Measurements from ENCODE around the gene RBM19.
"Not testable (repeated sequence)": the region's sequence is repeated elsewhere in the genome, so short reads cannot be mapped to it uniquely, and the experiment has no call there.

RBM19 gene

GRCh38 chr12:113905829-113906228, 60.3 kb downstream of the RBM19 start:
- Histone ChIP-seq H3K4me3 (ENCODE audit: low read length in 2 of 2) (no peak overlapping the region), H3K27me3 (ENCODE audit: control insufficient read depth in 2 of 2, insufficient read depth in 2 of 2, low read length in 2 of 2) (no peaks in the 10 kb centered on the region), H3K27ac (ENCODE audit: low read depth in 2 of 2, low read length in 2 of 2) (no peak overlapping the region), H3K4me1 (ENCODE audit: control insufficient read depth in 2 of 2, insufficient read depth in 2 of 2, low read length in 2 of 2) (no peaks in the 10 kb centered on the region), H3K9me3 (ENCODE audit: control insufficient read depth in 2 of 2, low read length in 2 of 2) (no peaks in the 10 kb centered on the region), H3K36me3 (ENCODE audit: control insufficient read depth in 2 of 2, insufficient read depth in 2 of 2, low read length in 2 of 2) (peaks cover 22 to 29% of the 10 kb centered on the region in 2 donors), H3K9ac (ENCODE audit: low read depth in 1 of 2, low read length in 2 of 2) (no peak overlapping the region)

- Histone ChIP-seq H3K4me1 (ENCODE audit: control insufficient read depth in 2 of 2, insufficient read depth in 2 of 2, low read length in 2 of 2) (no peaks in the 10 kb centered on the region), H3K4me3 (ENCODE audit: low read length in 2 of 2) (no peak overlapping the region), H3K9me3 (ENCODE audit: control insufficient read depth in 2 of 2, low read length in 2 of 2) (no peaks in the 10 kb centered on the region), H3K27me3 (ENCODE audit: control insufficient read depth in 2 of 2, insufficient read depth in 2 of 2, low read length in 2 of 2) (no peaks in the 10 kb centered on the region), H3K9ac (ENCODE audit: low read depth in 1 of 2, low read length in 2 of 2) (no peak overlapping the region), H3K36me3 (ENCODE audit: control insufficient read depth in 2 of 2, insufficient read depth in 2 of 2, low read length in 2 of 2) (peaks cover 15% of the 10 kb centered on the region in 2 donors), H3K27ac (ENCODE audit: low read depth in 2 of 2, low read length in 2 of 2) (no peak overlapping the region)
Measured at GRCh38 chr12:113903381-113903863, 62.7 kb downstream of the RBM19 start.

- H3K27me3 ChIP-seq (ENCODE audit: control insufficient read depth in 2 of 2, insufficient read depth in 2 of 2, low read length in 2 of 2); H3K27ac ChIP-seq (ENCODE audit: low read depth in 2 of 2, low read length in 2 of 2); H3K9me3 ChIP-seq (ENCODE audit: control insufficient read depth in 2 of 2, low read length in 2 of 2); H3K4me1 ChIP-seq (ENCODE audit: control insufficient read depth in 2 of 2, insufficient read depth in 2 of 2, low read length in 2 of 2); H3K9ac ChIP-seq (ENCODE audit: low read depth in 1 of 2, low read length in 2 of 2); H3K4me3 ChIP-seq (ENCODE audit: low read length in 2 of 2): not testable (repeated sequence)
- peaks cover 9 to 10% of the 10 kb centered on the region in 2 donors for H3K36me3 ChIP-seq (ENCODE audit: control insufficient read depth in 2 of 2, insufficient read depth in 2 of 2, low read length in 2 of 2)
Measured at GRCh38 chr12:113901319-113901718, 64.8 kb downstream of the RBM19 start.

GRCh38 chr12:113900716-113901115, 65.4 kb downstream of the RBM19 start:
- Histone ChIP-seq H3K27ac (ENCODE audit: low read depth in 2 of 2, low read length in 2 of 2) (no peak overlapping the region), H3K36me3 (ENCODE audit: control insufficient read depth in 2 of 2, insufficient read depth in 2 of 2, low read length in 2 of 2) (peaks cover 9 to 10% of the 10 kb centered on the region in 2 donors), H3K9ac (ENCODE audit: low read depth in 1 of 2, low read length in 2 of 2) (no peak overlapping the region), H3K9me3 (ENCODE audit: control insufficient read depth in 2 of 2, low read length in 2 of 2) (no peaks in the 10 kb centered on the region), H3K4me3 (ENCODE audit: low read length in 2 of 2) (no peak overlapping the region), H3K27me3 (ENCODE audit: control insufficient read depth in 2 of 2, insufficient read depth in 2 of 2, low read length in 2 of 2) (no peaks in the 10 kb centered on the region), H3K4me1 (ENCODE audit: control insufficient read depth in 2 of 2, insufficient read depth in 2 of 2, low read length in 2 of 2) (no peaks in the 10 kb centered on the region)

DNA sequence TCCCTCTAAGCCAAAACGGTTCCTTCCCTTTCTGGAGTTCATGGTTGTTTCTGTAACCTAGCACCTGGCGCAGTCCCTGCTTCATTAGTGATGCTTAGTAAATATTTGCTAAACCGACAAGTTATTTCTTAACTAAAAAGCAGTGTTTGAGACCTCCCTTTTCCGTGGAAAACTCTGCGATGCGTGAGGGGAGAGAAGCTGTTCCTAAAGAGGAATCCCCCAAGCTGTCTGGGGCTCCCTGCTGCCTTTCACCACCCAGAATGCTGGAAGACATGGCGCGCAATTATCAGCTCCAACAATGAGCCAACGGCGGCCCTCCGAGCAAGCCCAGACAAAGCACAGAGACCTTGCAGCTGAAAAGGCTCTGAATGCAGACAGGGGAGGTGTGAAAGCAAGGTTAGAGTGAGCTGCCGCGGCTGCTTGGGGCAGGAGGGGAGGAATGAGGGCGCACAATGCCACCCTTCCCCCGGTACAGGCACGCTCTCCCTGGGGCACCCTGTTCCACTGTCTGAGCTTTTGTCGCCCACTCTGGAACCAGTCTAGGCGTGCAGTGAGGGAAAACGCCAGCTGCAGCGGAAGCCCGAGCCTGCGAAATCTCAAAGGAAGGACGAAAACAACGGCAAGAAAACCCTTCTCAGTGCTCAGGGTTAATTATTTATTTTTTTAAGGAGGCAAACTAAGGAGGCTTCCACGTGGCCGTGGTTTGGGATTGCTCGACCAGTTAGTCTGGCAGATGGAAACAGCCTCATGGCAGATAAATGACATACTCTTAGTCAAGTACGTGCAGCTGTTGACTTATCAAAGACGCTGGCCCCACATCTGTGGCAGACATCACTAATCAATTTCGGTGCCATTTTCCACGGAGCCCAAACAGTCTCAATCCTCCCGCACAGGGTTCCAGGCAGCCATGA, 66.3 kb downstream of the RBM19 start:
- no peak overlapping the region for H3K4me3 ChIP-seq (ENCODE audit: low read length in 2 of 2)
- H3K4me1 ChIP-seq (ENCODE audit: control insufficient read depth in 2 of 2, insufficient read depth in 2 of 2, low read length in 2 of 2) = no peaks in the 10 kb centered on the region
- no peak overlapping the region for H3K9ac ChIP-seq (ENCODE audit: low read depth in 1 of 2, low read length in 2 of 2)
- H3K9me3 ChIP-seq (ENCODE audit: control insufficient read depth in 2 of 2, low read length in 2 of 2) = no peaks in the 10 kb centered on the region
- H3K27me3 ChIP-seq (ENCODE audit: control insufficient read depth in 2 of 2, insufficient read depth in 2 of 2, low read length in 2 of 2) = no peaks in the 10 kb centered on the region
- H3K36me3 ChIP-seq (ENCODE audit: control insufficient read depth in 2 of 2, insufficient read depth in 2 of 2, low read length in 2 of 2) = peaks cover 9 to 10% of the 10 kb centered on the region in 2 donors
- H3K27ac ChIP-seq (ENCODE audit: low read depth in 2 of 2, low read length in 2 of 2) = no peak overlapping the region

- H3K27me3 ChIP-seq (ENCODE audit: control insufficient read depth in 2 of 2, insufficient read depth in 2 of 2, low read length in 2 of 2) = no peaks in the 10 kb centered on the region
- peaks cover 4% of the 10 kb centered on the region in 2 donors for H3K36me3 ChIP-seq (ENCODE audit: control insufficient read depth in 2 of 2, insufficient read depth in 2 of 2, low read length in 2 of 2)
- H3K27ac ChIP-seq (ENCODE audit: low read depth in 2 of 2, low read length in 2 of 2) = no peak overlapping the region
- no peak overlapping the region for H3K9ac ChIP-seq (ENCODE audit: low read depth in 1 of 2, low read length in 2 of 2)
- no peaks in the 10 kb centered on the region for H3K9me3 ChIP-seq (ENCODE audit: control insufficient read depth in 2 of 2, low read length in 2 of 2)
- no peak overlapping the region for H3K4me3 ChIP-seq (ENCODE audit: low read length in 2 of 2)
- H3K4me1 ChIP-seq (ENCODE audit: control insufficient read depth in 2 of 2, insufficient read depth in 2 of 2, low read length in 2 of 2) = no peaks in the 10 kb centered on the region
Measured at GRCh38 chr12:113899042-113899560, 67.0 kb downstream of the RBM19 start.

GRCh38 chr12:113898466-113898865, 67.7 kb downstream of the RBM19 start:
- H3K27me3 ChIP-seq (ENCODE audit: control insufficient read depth in 2 of 2, insufficient read depth in 2 of 2, low read length in 2 of 2) = no peaks in the 10 kb centered on the region
- no peak overlapping the region for H3K9ac ChIP-seq (ENCODE audit: low read depth in 1 of 2, low read length in 2 of 2)
- no peaks in the 10 kb centered on the region for H3K9me3 ChIP-seq (ENCODE audit: control insufficient read depth in 2 of 2, low read length in 2 of 2)
- no peaks in the 10 kb centered on the region for H3K4me1 ChIP-seq (ENCODE audit: control insufficient read depth in 2 of 2, insufficient read depth in 2 of 2, low read length in 2 of 2)
- H3K4me3 ChIP-seq (ENCODE audit: low read length in 2 of 2) = no peak overlapping the region
- peaks cover 0 to 4% of the 10 kb centered on the region in 2 donors for H3K36me3 ChIP-seq (ENCODE audit: control insufficient read depth in 2 of 2, insufficient read depth in 2 of 2, low read length in 2 of 2)
- H3K27ac ChIP-seq (ENCODE audit: low read depth in 2 of 2, low read length in 2 of 2) = no peak overlapping the region

DNA sequence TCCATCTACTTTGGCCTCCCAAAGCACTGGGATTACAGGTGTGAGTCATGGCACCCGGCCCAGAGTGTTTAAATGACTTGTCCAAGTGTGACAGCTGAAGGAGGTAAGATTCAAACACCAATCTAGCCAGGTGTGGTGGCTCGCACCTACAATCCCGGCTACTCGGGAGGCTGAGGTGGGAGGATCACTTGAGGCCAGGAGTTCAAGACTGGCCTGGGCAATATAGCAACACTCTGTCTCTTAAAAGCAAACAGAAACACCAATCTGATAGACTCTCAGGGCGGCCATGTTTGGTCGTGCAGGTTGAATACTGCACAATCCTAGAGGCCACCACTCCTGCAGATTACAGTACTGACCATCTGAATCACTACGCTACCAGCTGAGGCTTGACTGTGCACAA, 68.7 kb downstream of the RBM19 start:
- no peak overlapping the region for H3K9ac ChIP-seq (ENCODE audit: low read depth in 1 of 2, low read length in 2 of 2)
- H3K4me1 ChIP-seq (ENCODE audit: control insufficient read depth in 2 of 2, insufficient read depth in 2 of 2, low read length in 2 of 2) = no peaks in the 10 kb centered on the region
- no peaks in the 10 kb centered on the region for H3K9me3 ChIP-seq (ENCODE audit: control insufficient read depth in 2 of 2, low read length in 2 of 2)
- no peak overlapping the region for H3K27ac ChIP-seq (ENCODE audit: low read depth in 2 of 2, low read length in 2 of 2)
- H3K36me3 ChIP-seq (ENCODE audit: control insufficient read depth in 2 of 2, insufficient read depth in 2 of 2, low read length in 2 of 2) = no peaks in the 10 kb centered on the region
- no peaks in the 10 kb centered on the region for H3K27me3 ChIP-seq (ENCODE audit: control insufficient read depth in 2 of 2, insufficient read depth in 2 of 2, low read length in 2 of 2)
- H3K4me3 ChIP-seq (ENCODE audit: low read length in 2 of 2) = no peak overlapping the region

- no peaks in the 10 kb centered on the region for H3K36me3 ChIP-seq (ENCODE audit: control insufficient read depth in 2 of 2, insufficient read depth in 2 of 2, low read length in 2 of 2)
- no peak overlapping the region for H3K9ac ChIP-seq (ENCODE audit: low read depth in 1 of 2, low read length in 2 of 2)
- H3K4me1 ChIP-seq (ENCODE audit: control insufficient read depth in 2 of 2, insufficient read depth in 2 of 2, low read length in 2 of 2) = no peaks in the 10 kb centered on the region
- no peaks in the 10 kb centered on the region for H3K27me3 ChIP-seq (ENCODE audit: control insufficient read depth in 2 of 2, insufficient read depth in 2 of 2, low read length in 2 of 2)
- no peak overlapping the region for H3K4me3 ChIP-seq (ENCODE audit: low read length in 2 of 2)
- H3K27ac ChIP-seq (ENCODE audit: low read depth in 2 of 2, low read length in 2 of 2) = no peak overlapping the region
- H3K9me3 ChIP-seq (ENCODE audit: control insufficient read depth in 2 of 2, low read length in 2 of 2) = no peaks in the 10 kb centered on the region
Measured at GRCh38 chr12:113896841-113897240, 69.3 kb downstream of the RBM19 start.

DNA sequence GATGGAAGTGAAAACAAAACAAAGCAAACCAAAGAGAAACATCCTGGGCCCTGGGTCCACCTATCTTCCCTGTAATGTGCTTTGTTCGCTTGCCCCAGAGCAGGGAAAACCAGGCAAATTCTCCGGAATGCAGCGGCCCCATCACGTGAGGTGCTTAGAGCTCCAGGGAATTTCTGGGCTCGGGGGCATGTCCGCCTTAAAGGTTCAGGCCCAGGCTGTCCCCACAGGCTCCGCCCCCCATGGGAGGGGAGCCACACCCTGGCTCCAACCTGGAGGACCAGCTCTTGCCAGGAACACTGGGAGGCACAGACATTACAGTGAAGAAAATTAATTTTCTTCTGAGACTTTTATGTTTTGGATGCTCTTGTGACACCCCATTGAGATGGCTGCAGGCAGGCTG, 69.9 kb downstream of the RBM19 start:
- no peaks in the 10 kb centered on the region for H3K4me1 ChIP-seq (ENCODE audit: control insufficient read depth in 2 of 2, insufficient read depth in 2 of 2, low read length in 2 of 2)
- H3K36me3 ChIP-seq (ENCODE audit: control insufficient read depth in 2 of 2, insufficient read depth in 2 of 2, low read length in 2 of 2) = no peaks in the 10 kb centered on the region
- H3K27me3 ChIP-seq (ENCODE audit: control insufficient read depth in 2 of 2, insufficient read depth in 2 of 2, low read length in 2 of 2) = no peaks in the 10 kb centered on the region
- H3K27ac ChIP-seq (ENCODE audit: low read depth in 2 of 2, low read length in 2 of 2) = no peak overlapping the region
- no peaks in the 10 kb centered on the region for H3K9me3 ChIP-seq (ENCODE audit: control insufficient read depth in 2 of 2, low read length in 2 of 2)
- no peak overlapping the region for H3K4me3 ChIP-seq (ENCODE audit: low read length in 2 of 2)
- H3K9ac ChIP-seq (ENCODE audit: low read depth in 1 of 2, low read length in 2 of 2) = no peak overlapping the region
